GM12891 (cell line): ENCODE measurements around the gene POLR2C.
A peak's percentile ranks its signal among the peaks of the same experiment; 100 is the strongest.

Experiments
- PAX5 ChIP-seq: IDR thresholded peaks from 2 replicates; pipeline ENCODE4 v1.6.1; 2011; ENCODE audit warnings: low read length, moderate library complexity, mild to moderate bottlenecking; ENCODE audit not compliant: insufficient read depth, severe bottlenecking
- POLR2A ChIP-seq: IDR thresholded peaks from 2 replicates; pipeline ENCODE4 v1.6.1; 2011; ENCODE audit warnings: low read depth, low read length, control low read depth
- POLR2AphosphoS5 ChIP-seq: IDR thresholded peaks from 2 replicates; pipeline ENCODE4 v1.6.1; 2011; ENCODE audit warnings: low read depth, low read length, control low read depth
- POU2F2 ChIP-seq: IDR thresholded peaks from 2 replicates; pipeline ENCODE4 v1.6.1; 2011; ENCODE audit warnings: low read depth, mild to moderate bottlenecking, control low read depth, low read length, moderate library complexity
- SPI1 ChIP-seq: IDR thresholded peaks from 2 replicates; pipeline ENCODE4 v1.6.1; 2011; ENCODE audit warnings: low read depth, low read length, control low read depth
- TAF1 ChIP-seq: IDR thresholded peaks from 2 replicates; pipeline ENCODE4 v1.6.1; 2011; ENCODE audit warnings: low read depth, low read length, control low read depth

DNA sequence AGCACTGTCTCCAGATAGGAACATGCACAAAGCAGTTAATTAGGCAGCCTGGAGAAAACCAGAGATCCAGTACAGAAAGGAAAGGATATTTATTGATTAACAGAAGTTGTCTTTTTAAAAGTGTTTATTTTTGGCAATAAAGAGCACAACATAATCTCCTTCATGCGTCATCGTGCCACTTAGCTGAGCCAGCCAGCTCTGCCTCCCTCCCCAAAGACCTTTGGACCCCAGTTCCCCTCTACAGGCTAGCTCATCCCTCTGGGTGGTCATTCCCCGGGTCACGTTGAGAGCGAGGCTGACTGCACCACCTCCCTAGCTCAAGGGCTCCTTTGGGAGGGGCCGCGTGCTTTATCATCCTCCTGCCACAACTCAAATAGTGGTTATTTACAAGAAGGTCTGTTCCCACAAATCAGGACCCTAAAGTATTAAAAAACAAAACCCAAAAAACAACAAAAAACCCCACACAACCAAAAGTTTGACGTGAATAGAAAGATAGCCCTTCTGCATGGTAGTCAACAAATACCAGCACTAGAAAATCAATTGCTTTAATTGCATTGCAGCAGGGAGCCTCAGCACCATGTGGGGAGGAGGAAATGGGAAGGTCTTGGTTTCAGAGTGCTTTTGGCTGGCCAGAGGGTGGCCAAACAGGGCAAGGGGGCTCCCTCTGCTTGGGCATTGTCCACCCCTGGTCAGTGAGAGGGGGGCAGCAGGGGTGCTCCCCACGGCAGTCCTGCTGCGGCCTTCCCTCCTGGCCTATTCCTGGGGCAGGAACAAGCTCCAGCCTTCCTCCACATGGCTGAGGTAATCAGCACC lies 9.6 kb downstream of the POLR2C start:
- TF ChIP-seq POLR2AphosphoS5 (0 out of 2 replicates have a peak, but pooled peaks have one; percentile 9), TAF1 (no peak), PAX5 (no peak), SPI1 (no peak), POLR2A (no peak), POU2F2 (no peak)
